GM21825 (cell line): Measurements from ENCODE around the gene FAM149A.

Experiments used
- ATAC-seq: cut with Tn5 transposase; IDR thresholded peaks from one replicate; pipeline ENCODE4 v1.9.1; 2021; ENCODE audit warnings: mild to moderate bottlenecking, moderate library complexity; ENCODE audit not compliant: unreplicated experiment

FAM149A gene

GRCh38 chr4:186104114-186104889 is at the start of gene FAM149A:
TSS of gene FAM149A (plus strand) at chr4:186104704.
- ATAC-seq = peak; percentile 78

- peak; percentile 100 for ATAC-seq
Measured at GRCh38 chr4:186058253-186058979, 46.1 kb upstream of the FAM149A start.

GRCh38 chr4:186058980-186059316 is 45.6 kb upstream of the FAM149A start:
- ATAC-seq = no peak

- no peak for ATAC-seq
Measured at GRCh38 chr4:186061921-186062320, 42.6 kb upstream of the FAM149A start.

GRCh38 chr4:186067757-186068385 is 36.6 kb upstream of the FAM149A start:
- ATAC-seq = peak; percentile 72

- ATAC-seq = no peak
Measured at GRCh38 chr4:186068581-186069348, 35.7 kb upstream of the FAM149A start, which contains the start of gene TLR3. TSS of gene TLR3 (plus strand) at chr4:186069156. CDS start at chr4:186076620, 7,464 bp downstream.

GRCh38 chr4:186069729-186070128 is 34.8 kb upstream of the FAM149A start:
- ATAC-seq = no peak

- no peak for ATAC-seq
Measured at GRCh38 chr4:186072516-186072915, 32.0 kb upstream of the FAM149A start.

- no peak for ATAC-seq
Measured at GRCh38 chr4:186074189-186074588, 30.3 kb upstream of the FAM149A start.

- no peak for ATAC-seq
Measured at GRCh38 chr4:186078981-186079638, 25.4 kb upstream of the FAM149A start.

- no peak for ATAC-seq
Measured at GRCh38 chr4:186079694-186080093, 24.8 kb upstream of the FAM149A start.

GRCh38 chr4:186081202-186081807 is 23.2 kb upstream of the FAM149A start:
- no peak for ATAC-seq

GRCh38 chr4:186082221-186082620 is 22.3 kb upstream of the FAM149A start:
- no peak for ATAC-seq

GRCh38 chr4:186088523-186088922 is 16.0 kb upstream of the FAM149A start:
- ATAC-seq = no peak

GRCh38 chr4:186092296-186092695 is 12.2 kb upstream of the FAM149A start:
- no peak for ATAC-seq

- ATAC-seq = no peak
Measured at GRCh38 chr4:186095406-186095805, 9.1 kb upstream of the FAM149A start.

GRCh38 chr4:186096681-186097165 is 7.8 kb upstream of the FAM149A start:
- ATAC-seq = no peak

- ATAC-seq = no peak
Measured at GRCh38 chr4:186097386-186097785, 7.1 kb upstream of the FAM149A start.

GRCh38 chr4:186102931-186103330 is 1.6 kb upstream of the FAM149A start:
- ATAC-seq = no peak
